NCI-H1436 (cell line): ENCODE measurements around the gene PPP2R5C.

Source experiments
- DNase-seq: peaks from one replicate; lab custom pipeline; 2025; lab: John Stamatoyannopoulos, UW

Gene PPP2R5C

DNA sequence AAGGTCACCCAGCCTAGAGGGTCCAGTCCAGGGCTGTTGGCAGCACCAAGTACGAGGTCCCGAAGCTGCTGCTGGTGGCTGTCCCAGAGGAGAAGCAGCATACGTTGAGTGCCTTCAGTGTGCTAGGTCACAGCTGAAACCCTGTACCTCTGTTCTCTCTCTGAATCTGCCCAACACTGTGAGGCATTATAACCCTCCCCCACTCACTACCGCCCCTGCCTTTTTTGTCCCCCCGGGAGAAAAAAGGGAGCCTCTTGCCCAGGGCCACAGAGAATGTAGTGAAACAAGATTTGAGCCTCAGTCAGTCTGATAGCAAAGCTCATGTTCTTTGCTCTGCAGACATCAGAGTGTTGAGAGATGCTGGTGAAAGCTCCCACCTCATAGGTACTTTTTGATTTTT lies 53.4 kb downstream of the PPP2R5C start:
- DNase-seq = no peak

DNA sequence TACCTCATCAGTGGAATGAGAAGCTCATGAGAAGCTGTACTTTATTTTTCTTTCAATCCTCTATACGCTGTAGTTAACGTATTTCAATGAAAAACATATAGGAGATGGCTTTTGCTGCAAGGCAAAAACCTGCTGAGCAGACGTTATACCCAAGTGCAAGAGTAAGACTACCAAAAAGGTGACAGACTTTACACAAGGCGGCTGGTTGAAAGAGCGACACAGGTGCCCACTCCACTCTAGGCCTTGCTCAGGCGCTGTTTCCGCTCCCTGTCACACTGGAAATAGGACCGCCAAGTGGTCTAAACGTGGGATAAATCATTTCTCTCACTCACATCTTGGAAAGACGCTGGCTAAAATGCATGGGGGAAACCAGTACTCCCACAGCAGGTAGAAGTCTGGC lies 54.5 kb downstream of the PPP2R5C start:
- no peak for DNase-seq

DNA sequence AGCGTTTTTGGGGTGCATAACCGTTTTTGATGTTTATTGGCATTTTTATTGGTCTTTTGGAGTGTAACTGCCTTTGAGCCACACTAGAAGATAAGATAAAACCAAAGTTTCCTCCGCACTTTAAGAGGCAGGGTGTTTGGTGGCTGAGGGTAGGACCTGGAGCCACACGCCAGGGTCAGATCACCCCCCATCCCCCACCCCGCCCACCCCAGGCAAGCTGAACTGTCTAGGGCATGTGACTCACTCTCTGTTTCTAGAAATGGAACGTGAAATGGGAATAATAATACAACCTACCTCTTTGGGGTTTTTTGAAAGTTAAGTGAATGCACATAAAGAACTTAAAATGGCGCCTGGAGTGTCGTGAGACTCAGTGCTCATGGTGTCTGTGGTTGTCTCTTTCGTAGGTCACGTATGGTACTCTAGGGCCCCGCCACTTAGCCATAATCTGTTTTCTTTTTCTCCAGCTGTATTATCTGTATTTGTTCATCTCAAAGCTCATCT lies 56.0 kb downstream of the PPP2R5C start:
- no peak for DNase-seq

DNA sequence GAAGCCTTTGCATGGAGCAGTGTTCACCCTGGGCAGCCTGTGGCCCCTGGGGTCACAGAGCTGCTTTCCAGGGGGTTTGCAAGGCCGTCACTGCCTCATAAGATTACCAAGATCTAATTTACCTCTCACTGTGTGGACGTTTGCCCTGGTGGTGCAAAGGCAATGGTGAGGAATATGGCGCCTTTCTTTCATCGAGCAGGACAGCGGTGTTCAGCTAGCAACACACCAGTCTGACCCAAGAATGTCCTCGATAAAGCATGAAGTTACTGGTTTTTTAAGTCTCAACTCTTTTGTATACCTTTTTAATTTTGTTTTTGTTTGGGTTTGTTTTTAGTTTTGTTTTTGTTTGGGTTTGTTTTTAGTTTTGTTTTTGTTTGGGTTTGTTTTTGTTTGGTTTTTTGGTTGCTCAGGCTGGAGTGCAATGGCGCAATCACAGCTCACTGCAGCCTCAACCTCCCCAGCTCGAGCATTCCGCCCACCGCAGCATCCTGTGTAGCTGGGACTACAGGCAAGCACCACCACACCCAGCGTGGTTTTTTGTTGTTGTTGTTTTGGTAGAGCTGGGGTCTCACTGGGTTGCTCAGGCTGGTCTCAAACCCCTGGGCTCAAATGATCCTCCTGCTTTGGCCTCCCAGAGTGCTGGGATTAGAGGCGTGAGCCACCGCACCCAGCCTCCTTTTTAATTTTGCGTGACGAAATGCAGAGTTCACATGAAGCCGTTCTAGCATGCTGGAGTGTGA lies 57.9 kb downstream of the PPP2R5C start:
- no peak for DNase-seq

DNA sequence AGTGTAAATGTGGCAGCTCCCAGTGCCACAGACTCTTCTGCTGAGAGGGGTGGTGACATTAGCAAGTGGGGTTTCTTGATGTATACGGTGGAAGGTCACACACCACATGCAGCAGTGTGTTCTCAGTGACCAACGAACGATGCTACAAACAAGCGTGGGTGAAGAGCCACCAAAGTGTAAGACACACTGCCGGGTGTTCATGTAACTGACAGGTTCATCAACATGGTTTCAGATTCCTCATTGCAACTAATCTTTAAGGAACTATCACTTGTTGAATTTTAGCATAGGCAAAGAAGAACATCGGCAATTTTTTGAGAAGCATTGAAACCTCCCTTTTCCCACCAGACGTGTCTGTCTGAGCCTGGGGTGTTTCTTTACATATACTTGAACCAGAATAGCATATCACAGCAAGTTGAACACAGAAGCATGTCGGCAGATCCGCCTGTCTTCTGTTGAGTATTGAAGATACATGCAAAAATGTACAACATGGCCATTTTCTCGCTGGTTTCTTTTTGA lies 58.8 kb downstream of the PPP2R5C start:
- DNase-seq = no peak

DNA sequence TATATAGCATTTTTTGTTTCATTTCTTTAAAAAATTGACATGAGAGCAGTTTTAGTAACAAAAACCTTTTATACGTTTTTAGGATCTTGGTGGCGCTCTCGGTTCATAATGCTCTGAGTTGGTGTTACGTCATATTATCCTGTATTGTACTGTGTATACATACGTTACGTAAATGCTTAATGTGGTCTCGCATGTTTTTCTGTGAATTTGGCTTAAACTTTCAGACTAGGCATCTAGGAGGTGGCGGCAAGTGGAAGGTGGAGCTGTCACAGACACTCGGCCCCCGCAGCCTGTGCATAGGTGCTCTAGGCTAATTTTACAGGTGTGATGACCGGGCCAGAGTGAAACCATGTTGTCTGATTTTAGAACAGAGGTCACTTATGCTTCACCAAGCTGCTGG lies 60.0 kb downstream of the PPP2R5C start:
- DNase-seq = no peak

DNA sequence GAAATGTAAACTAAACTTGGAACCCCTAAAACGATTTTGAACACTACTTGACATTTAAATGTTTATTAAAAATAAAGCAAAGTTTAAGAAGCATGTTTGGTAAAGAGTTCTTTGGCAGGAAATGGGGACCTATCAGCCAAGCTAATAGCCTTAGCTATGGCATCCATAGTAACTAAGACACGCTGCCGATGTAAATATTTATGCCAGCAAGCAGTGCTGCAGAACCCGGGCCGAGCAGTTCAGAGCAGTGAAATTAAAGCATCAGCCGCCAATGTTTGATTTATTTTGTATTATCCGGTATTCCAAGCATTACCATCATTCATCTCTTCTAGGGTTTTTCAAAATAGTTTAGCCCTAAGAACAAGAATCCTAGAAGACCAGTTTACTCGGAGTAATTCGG lies 61.6 kb downstream of the PPP2R5C start:
- no peak for DNase-seq

DNA sequence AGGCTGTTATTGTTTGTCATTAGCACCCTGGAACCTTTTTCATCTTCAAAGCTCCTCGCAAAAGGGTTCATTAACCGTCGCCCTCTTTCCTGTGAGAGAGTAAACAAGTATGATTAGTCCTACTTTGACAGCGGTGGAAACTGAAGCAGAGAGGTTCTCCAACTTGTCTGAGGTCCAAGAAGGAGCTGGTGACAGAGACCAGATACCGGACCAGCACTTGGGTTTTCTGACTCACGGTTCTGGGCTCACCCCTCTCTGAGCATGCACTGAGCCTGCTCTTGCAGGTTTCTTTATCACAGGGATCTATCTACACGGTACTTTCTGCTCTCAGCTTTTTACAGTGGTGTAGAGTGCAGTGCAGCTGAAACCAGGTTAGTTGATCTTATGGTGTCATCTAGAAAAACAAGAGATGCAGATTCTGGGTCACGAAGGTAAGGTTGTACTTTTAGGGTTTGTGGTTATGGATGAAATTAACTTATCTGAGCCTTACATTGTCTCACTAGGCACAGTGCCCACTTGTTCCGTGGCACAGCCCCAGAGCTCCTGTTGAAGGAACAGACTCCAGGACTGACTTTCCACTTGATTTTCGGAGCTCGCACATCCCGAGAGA lies 62.1 kb downstream of the PPP2R5C start:
- no peak for DNase-seq

DNA sequence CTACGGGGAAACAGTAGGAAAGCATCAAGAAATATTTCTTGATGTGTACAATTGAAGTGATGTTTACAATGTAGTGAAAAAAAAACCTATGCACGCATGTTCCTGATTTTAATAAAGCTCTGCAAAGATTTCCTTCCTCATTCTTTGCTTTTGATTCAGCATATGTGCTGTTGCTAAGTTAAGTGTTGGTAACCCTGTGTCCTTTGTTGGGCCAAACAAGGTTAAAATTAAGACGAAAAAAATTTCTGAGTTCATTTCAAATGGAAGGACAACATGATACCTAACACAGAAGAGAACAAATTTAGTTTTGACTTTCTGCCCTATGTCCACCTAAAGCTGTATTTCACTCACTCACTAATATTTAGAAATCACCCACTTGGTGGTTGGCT lies 62.8 kb downstream of the PPP2R5C start:
- no peak for DNase-seq

DNA sequence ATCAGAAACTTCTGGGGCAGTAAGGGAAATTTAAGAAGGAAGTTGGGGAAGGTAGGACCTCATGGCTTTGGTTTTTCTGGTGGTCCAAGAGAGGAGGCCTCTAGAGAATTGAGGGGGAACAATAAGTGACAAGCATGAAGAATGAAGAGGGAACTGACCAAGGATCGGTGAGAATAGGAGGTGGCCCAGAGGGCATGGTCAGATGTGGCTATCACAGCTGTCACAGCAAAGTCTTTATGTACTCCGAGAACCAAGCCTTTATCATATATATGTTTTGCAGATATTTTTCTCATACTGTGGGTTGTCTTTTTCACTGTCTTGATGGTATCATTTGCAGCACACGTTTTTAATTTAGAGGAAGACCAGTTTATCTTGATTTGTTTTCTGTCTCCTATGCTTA lies 64.3 kb downstream of the PPP2R5C start:
- no peak for DNase-seq

DNA sequence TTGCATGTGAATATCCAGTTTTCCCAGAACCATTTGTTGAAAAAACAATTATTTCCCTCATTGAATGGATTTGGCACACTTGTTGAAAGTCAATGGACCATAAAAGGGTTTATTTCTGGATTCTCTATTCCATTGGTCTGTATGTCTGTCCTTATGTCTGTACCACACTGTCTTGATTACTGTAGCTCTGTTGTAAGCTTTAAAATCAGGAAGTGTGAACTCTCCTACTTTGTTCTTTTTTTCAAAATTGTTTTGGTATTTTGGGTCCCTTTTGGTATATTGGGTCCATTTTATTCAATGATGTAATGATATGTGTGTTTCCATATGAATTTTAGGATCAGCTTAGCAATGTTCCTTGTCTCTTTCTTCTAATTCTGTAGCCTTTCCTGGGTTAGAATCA lies 64.8 kb downstream of the PPP2R5C start:
- no peak for DNase-seq

DNA sequence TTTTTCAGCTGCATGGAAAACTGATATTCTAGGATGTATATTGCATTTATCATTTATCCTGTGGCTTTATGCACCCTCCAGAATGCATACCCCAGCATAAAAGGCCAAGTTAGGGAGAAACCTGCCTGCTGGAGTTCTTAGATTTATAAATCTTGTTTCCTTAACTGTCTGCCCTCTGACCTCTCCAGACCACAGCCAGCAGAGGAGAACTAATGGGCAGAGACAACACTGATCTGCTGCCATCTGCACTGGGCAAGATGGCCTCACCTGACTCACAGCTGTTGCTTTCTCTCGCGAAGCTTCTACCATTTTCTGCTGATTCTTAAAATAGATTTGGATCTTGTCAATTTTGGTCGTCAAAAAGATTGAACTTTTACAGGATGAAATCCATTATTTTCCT lies 65.8 kb downstream of the PPP2R5C start:
- DNase-seq = no peak

DNA sequence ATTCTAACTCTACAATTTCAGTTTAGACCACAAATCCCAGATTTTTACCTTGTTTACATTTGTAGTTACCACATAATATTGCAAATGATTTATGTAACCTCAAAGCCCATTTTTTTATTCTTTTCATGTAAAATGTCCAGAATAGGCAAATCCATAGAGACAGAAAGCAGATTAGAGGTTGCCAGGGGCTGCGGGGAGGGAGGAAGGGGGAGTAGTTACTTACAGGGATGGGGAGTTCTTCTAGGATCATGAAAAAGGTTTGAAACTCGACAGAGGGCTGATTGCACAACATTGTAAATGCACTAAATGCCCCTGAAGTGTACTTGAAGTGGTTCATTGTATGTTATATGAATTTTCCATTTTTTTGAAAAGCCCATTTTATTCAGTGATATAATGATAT lies 66.5 kb downstream of the PPP2R5C start:
- no peak for DNase-seq

DNA sequence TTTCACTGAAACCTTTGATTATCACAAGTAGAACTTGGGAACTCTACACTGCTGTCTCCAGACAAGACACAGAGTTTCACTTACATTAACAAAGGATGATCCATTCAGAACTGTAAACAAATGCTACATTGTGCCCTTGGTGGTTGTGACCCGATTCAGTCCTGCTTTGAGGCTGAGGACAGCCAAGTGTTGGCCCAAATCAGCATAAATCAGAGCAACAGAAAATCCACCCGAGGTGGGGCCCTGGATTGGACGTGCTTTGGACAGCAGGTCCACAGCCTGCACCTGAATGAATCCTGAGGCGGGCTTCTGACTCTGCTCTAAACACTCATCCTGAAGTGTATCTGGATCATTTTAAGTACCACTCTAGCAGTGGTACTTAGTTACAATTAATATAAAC lies 68.8 kb downstream of the PPP2R5C start:
- no peak for DNase-seq

DNA sequence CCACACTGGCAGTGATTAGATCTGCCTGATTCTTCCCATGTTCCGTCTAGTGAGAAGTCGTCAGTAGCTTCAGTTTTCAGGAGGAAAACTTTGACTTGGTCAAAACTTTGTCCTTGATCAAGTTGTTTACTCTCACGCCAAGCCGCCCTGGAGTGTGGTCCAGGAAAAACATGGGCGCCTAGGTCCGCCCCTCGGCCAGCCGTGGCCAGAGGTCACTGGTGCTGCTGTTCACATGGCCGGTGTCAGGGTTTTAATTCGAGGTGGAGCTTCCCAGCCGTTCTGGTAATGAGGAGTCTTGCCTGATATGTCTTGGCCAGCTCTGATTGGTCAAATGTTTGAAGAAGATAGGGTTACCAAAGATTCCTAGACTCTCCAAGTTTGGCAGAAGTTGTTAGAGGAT lies 71.5 kb downstream of the PPP2R5C start:
- no peak for DNase-seq

DNA sequence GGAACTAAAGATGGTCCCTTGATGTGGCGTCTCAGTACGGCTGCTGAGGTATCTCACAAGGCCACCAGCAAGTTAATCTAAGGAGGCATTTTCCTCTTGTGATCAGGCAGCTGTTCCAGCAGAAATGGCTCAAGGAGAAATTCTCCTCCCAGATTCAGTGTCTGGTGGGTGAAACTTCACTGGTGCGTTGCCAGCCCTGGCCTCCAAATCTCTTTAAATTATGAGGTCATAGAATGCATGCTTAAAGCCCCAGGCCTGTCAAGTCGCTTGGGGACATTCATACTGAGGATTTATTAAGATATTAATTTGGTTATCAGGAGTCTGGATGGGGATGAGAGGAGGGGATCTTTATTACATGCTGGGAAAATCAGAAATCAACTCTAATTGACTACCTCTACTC lies 72.9 kb downstream of the PPP2R5C start:
- DNase-seq = no peak

DNA sequence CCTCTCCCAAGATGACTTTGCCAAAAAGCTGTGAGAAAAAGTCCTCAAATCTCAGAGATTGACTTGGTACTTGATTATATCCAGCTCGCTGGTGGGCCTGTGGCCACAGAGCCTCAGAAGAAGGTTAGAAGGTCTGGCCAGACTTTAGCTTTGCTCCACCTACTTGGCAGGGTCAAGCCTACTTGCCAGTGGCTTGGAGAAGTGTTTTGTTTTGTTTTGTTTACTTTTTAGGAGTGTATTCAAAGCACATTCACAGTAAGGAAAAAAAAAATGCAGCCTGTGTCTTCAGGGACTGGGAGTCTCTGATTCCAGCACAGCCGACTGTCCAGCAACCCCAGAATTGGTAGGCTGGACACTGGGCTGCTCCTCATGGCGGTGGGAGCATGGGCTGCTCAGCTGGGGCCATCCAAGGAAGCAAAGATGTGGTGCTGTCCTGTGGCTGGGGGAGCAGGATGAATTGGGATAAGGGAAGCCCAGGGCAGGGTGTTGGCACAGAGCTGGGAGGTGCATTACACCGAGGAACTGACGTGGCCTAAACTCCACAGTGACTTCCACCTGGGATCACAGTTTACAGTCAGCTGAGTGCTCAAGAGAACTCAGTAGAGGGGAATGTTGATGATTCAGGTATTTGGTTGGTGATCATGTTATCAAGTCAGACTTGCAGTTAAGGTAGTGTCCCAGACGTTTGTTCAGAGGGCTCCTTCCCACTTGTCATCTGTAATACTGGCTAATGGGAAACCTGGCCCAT lies 73.5 kb downstream of the PPP2R5C start:
- DNase-seq = no peak

DNA sequence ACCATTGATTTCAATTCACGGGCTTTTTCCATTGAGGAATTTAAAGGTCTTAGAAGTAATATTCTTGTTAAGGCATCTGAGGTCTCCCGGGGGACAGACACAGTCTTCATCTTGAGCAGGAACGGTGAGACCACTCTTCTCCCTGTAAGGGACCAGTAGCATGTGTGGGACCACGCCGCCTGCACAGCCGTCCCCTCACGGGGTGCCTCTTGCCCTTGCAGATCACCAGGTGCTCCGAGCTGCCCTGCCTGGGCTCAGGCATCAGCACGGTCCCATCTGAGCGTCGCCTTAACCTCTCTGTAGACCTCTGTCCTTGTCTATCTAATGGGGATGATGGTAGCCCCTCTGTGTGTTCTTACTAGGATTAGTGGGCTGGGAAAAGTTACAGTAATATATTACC lies 74.1 kb downstream of the PPP2R5C start:
- no peak for DNase-seq

DNA sequence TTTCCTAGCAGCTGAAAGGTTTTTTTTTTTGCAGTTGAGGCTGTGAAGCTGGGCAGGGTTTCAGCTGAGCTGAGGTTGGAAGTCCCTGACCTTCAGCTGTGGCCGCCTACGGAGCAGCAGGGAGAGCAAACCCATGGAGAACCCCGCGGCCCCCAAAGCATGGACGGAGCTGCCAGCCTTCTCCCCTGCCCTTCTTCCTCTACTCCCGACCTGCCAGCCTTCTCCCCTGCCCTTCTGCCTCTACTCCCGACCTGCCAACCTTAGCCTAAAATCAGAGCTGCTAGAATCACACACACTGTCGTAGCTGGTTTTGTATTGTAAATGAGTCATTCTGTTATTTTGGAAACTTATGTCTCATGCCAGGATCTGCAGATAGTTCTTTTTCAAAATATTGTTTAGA lies 74.6 kb downstream of the PPP2R5C start:
- no peak for DNase-seq

DNA sequence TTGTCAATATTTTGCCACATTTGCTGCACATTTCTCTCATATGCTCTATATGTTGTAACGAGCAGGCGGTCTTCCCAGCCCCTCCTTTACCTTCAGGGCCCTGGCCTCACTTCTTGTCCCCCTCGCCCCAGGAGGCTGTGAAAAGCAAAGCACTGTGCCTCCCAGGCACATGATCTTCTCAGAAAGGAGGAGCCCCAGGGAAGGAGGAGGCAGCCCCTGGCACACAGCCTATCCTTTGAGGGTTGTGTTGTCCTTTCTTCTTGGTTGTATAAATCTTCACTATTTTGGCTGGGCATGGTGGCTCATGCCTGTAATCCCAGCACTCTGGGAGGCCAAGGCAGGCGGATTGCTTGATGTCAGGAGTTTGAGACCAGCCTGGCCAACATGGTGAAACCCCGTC lies 77.0 kb downstream of the PPP2R5C start:
- no peak for DNase-seq

DNA sequence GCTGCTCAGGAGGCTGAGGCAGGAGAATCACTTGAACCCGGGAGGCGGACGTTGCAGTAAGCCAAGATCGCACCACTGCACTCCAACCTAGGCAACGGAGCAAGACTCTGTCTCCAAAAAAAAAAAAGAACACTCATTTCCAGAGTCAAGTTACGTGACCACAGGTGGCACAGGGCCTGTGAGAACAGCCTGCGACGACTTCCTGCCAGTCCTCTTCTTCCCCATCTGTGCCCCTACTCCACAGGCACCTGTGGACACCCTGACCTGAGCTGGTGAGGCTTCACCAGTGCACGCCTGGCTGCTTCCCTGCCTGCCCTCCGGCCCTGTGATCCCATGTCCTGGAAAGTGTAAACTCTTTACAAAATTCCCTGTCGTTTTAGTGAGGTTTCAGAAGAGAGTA lies 77.7 kb downstream of the PPP2R5C start:
- no peak for DNase-seq

DNA sequence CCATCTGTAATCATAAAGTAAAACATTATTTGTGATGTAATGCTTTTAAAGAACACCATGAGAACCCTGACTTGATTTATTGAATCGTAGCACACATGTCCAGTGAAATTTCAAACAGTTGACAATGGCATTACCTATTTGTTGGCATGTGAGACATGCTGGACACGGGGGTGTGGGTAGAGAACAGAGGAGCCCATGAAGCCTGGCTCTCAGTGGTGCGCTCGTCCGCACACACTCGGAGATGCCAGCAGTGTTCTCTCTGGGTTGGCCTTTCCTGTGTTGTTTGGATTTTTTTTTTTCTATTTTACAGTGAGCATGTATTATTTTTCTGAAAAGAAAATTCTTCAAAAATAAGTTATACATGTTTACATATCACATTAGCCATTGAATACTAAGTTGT lies 78.2 kb downstream of the PPP2R5C start:
- no peak for DNase-seq
